Left ventricle myocardium superior (tissue), 1 donor: ENCODE measurements around the gene AHNAK. TPM values are rescaled to one million over a fixed set of nuclear protein-coding genes. Genes with fewer than 3 reads are reported as not detected.
A peak's percentile ranks its signal among the peaks of the same experiment; 100 is the strongest.
"Not testable (repeated sequence)": the region's sequence is repeated elsewhere in the genome, so short reads cannot be mapped to it uniquely, and the experiment has no call there.

Experiments used
- ATAC-seq: fragments of 200-7000 bp; cut with Tn5 transposase; one replicate; pipeline ENCODE4 v1.9.1; 2020; ENCODE audit warnings: mild to moderate bottlenecking, moderate library complexity
- DNase-seq: peaks from one replicate; pipeline ENCODE4 v3.0.0-alpha.2; 2020
- intact Hi-C: fragments of 100-400 bp; cut with micrococcal nuclease; formaldehyde crosslinking; loops from one replicate; pipeline ENCODE4 v1.11.0; 2022
- total RNA-seq: library from RNA; stranded (reverse); fragmentation: NEBNext Ultra II Directional; extraction: Animal tissue kit (Norgen Biotek cat#: 25700); gene quantifications from one replicate; pipeline ENCODE4 v1.2.1, GENCODE V29; 2021
- donor health status: DM: no; HTN: yes; CAD: no; lungs with severe emphysema.

Gene AHNAK
- total RNA-seq, 1 donor from 2014 or later, result 354 TPM

DNA sequence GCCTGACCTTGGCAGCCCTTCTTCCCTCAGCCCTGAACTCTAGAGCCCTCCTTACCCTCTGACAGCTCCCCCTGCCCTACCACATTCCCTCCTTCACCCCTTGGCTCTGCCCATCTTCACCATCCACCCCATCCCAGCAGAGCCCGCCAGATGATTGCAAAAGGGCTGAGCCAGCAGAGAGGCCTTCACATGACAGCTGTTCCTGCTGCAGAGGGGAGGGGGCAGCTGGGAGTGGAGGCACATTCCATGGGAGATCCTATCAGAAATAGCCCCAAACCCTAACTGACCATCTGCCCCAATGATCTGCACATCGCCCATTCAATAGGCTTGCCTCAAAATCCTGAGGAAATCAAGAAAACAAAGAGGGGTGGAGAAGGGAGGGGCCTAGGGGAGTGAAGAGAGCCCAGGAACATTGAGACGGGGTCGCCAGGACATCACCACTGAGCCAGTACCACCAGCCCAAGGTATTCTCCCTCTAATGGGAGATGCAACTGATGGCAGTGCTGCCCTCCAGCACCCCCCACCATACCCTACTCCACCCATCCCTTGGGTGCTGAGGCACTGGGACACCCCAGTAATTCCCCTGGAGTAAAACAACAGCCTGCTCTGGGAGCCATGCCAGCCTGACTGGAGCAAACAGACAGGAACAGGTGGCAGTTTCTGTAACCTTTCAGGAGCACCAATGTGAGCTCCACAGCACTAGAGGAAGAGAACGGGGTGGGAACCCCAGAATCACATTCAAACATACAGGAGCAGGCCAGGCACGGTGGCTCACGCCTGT, 8.0 kb upstream of the AHNAK start:
- intact Hi-C loops, result no loop called here
- ATAC-seq (no peak), DNase-seq (no peak)

DNA sequence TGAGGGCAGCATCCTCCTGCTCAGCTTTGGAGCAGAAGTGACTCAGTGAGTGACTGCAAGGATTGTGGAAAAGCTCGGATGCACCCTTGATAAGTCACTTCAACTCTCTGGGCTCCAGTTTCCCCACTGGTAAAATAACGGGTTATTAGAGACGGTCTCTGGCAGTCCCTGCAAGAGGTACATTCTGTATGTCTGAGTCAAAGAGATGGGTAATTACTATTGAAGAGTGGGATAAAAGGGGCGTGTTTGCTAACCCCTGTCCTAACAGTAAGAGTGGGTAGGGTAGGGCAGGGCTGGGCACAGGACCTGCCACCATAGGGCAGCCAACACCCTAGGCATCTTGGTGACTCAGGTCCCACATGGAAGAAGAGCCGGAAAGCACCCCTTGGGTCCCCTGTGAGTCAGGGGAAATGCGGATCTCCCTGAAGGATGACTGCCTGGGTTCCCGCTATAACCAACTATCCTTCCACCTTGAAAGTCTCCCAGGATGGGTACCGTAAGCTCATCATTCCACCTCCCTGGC, 7.3 kb upstream of the AHNAK start:
- DNase-seq, result no peak

DNA sequence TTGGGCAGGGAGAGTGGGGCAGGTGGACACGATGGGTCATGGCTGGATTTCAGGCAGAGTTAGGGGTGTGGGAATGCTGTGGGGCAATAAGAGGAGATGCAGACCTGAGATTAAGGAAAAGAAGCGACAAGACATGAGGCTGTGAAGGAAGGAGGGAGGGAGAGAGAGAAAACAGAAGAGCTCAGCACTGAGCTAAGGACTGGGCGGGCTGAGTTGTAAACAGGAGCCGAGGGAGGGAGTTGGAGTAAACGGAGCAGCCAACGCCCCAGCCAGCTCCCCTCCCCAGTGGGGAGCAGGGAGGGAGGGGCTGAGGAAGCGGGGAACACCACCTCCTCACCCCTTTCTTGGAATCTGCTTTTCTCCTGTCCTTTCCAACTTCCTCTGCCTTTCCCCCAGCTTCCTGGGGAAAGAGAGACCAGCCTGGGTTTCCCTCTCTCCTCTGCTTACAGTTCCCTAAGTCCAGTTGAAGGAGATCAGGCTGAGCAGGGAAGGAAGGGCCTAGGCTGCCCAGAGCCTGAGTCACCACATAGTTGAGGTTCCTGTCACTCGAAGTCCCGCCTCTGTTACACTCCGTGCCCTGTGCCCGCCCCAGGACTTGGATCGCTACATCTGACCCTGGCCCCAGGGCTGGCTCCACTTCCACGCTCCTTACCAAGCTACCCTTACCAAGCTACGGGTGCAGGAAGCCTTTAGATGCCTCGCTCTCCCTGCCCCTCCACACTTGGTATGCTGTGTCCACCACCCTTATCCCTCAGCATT, 6.7 kb upstream of the AHNAK start:
- intact Hi-C loops, result no loop called here
- ATAC-seq (peak; percentile 80), DNase-seq (peak; percentile 86)

More for the DNA sequence above, 7.3 kb upstream of the AHNAK start:
- no peak for ATAC-seq
- intact Hi-C loops, result no loop called here

DNA sequence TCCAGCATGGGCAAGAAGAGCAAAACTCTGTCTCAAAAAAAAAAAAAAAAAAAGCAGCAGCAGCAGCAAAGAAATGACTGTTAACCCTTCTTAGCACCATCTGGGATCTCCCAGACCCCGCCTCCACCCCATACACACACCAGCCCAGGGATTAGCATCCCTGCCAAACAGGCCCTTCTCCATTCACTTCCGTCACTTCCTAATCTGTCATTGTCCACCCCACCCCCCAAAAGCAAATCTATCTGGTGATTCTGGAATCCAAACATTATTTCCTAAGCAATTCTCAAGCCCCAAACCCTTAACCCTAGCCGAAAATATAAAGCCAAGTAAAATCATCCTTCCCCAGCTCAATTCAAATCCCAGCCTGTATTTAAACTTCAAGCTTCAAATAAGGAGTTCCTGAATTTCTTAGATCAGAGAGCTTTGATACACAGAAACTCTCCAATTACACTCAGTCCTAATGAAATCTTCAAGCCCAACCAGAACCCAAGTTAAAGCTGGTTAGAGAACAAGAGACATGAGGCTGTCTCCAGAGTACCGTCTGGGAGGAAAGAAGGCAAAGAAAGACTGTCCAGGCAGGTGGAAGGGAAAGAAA, 6.0 kb upstream of the AHNAK start:
- intact Hi-C loops, result no loop called here
- DNase-seq (no peak), ATAC-seq (no peak)

DNA sequence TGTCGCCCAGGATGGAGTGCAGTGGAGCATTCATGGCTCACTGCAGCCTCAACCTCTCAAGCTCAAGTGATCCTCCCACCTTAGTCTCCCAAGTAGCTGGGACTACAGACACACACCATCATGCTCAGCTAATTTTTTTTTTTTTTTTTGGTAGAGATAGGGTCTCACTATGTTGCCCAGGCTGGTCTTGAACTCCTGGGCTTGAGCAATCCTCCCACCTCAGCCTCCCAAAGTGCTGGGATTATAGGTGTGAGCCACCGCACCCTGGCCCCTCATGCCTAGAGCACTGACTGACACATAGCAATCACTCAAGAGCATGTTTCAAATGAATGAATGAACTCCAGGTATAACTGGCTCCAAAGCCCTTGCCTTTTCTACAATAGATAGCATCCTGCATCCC, 3.9 kb upstream of the AHNAK start:
- ATAC-seq, intact Hi-C loops, DNase-seq: not testable (repeated sequence)

DNA sequence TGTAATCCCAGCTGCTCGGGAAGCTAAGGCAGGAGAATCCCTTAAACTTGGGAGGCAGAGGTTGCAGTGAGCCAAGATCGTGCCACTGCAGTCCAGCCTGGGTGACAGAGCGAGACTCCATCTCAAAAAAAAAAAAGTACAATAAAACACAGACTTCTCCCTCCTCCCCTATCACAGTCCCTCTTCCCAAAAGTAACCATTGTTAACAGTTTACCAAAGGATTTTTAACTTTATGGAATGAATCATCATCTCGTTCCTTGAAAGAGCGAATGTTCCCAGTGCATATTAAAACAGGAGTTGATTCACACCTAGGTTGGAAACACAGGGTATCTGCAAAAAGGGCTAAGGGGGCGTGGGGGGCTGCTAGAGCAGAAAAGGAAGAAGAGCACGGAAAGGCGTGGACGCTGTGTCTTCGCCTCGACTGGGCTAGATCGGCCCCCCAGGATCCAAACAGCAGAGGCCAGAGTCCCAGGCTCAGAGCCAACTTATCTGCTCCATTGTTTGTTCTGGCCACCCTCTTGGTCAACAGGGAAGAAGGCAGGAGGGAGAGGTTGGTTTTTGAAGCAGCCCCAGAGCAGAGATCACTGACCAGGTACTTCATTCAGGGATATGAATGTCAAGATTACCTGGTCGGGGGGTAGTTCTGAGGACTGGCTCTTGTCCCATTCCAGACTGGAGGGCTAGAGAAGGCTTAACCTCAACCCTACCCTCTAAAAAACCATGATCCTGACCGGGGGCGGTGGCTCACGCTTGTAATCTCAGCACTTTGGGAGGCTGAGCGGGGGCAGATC, 2.1 kb upstream of the AHNAK start:
- intact Hi-C loops, result loop anchor here (10.0 kb wide), 2 partner anchors 114 to 154 kb away; no protein-coding TSS in a partner anchor
- no peak for DNase-seq
- no peak for ATAC-seq

DNA sequence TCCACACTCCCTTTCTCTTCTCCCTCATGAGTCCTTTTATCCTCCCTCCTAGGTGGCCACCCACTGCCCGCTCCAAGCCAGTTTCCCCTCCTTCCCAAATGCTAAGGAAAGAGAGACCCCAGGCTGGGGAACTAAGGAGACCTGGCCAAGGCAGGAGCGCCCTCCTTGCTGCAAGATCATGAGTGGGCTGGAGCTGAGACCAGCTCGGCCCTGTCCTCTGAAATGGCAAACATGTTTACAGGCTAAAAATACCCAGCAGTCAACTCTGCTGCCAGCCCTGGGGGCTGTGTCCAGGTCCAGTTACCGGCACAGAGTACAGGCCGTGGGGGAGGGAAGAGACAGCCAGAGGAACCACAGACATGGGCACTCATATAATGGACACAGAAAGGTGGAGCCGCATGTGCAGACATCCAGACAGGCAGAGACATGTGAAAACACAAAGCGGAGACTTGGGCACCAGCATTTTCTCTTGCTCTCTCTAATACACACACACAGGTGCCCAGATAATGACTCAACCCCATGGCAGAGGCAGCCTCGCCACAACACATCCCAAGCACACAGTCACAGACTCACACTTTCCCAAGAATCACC, 1.2 kb upstream of the AHNAK start:
- intact Hi-C loops, result loop anchor here (10.0 kb wide), 2 partner anchors 113 to 153 kb away; no protein-coding TSS in a partner anchor
- DNase-seq, result peak; percentile 81
- peak; percentile 39 for ATAC-seq

DNA sequence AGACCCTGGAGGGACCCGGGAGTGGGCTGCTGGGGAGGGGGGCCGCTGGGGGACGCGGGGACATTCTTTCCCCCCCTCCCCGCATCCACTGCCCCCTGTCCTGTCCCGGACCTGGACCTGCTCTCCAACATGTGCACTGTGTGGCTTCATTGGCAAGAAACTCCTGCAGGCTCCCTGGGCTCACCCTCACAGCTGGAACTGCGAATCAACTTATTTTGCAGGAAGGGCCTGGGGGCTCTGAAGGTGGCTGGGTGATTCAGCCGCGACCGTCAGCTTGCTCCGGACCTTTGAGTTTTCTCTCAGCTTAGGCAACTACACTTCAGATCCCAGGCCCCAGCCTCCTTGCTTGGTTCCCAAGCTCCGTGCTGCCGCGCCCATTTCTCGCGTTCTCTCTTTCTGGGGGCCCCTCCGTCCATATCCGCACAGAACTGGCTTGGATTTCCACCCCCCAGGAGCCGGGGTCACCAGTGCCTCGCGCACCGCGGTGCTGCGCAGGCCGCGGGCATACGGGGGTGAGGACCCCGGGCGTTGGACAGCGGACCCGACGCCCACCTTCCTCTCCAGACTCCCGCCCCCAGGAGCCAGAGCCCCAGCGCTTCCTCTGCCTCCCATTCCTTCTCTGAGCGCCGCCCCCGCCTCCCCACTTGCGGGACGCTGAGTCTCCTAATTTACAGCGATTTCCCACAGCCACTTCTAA, 471 bp upstream of the AHNAK start:
- intact Hi-C loops, result loop anchor here (10.0 kb wide), 2 partner anchors 112 to 152 kb away; no protein-coding TSS in a partner anchor
- peak; percentile 51 for DNase-seq
- ATAC-seq, result no peak

DNA sequence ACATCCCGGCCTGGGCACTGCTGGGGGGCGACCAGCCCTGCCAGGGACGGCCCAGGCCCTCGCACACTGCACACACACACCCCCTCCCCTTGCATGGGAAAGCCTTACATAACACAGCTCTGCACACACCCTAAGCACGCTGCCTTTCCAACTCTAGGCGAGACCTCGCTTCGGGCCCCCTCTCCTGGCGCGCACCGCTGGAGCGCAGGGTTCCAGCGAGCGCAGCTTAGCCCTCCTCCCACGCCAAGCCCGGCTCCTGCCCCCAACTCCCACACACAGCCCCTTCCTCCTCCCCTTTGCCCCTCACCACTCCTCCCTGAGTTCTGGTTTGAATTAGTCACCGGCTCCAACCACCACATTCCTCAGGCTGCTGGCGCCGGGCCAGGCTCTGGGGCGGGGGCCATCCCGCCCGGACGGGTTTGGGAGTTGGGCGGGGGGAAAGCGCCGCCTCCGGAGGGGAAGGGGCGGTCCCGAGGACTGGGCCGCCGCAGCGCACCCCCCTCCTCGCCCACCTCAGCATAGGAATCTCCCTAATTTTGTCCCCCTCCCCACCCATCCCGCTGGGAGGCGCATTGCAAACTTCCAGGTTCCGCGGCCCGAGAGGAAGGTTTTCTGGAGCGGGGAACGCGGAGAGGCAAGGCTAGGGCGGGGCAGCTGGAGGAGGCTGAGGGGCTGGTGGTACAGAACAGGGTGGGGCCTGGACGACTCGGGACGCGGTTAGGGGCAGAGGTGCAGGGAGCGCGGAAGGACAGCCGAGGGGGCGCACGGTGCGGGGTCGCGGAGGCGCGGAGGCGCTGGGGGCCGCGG, 966 bp downstream of the AHNAK start:
- DNase-seq (peak; percentile 97), ATAC-seq (peak; percentile 66)
- intact Hi-C loops, result loop anchor here (10.0 kb wide), 2 partner anchors 111 to 151 kb away; no protein-coding TSS in a partner anchor

DNA sequence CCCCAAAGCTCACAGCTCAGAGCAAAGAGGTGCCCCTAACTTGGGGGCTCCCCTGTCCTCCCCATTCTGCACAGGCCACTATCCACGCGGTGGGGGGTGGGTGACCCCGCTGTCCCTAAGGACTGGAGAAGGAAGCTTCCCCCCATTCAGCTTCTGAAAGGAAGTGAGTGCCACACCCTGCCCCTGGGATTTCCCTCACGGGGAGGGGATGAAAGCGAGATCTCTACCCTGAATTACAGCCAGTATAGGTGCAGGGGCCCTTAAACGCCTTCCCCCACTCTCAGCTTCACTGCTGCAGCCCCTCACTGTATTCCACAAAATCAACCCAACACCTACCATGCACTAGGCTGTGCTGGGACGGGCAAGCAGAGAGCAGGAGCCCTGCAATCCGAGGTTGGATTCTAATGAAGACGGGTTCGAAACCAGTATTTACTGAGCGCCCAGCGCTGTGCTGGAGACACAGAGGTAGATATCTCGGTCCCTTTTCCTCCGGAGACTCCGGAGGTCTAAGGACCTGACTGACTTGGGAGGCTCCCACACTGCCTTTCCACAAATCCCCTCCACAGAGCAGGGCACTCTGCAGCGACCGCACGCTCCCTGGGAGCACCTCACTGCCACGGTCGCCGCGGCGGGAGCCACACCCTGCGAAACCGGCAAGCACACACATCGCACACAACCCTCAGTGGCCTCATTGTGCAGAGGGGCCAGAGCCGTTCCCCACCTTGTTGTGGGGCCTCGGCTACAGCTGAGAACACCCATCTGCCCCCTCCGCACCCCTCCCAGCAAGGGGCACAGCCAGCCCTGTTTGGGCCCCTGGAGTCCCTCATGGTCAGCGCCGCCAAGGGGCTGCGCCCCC, 1.8 kb downstream of the AHNAK start:
- DNase-seq (peak; percentile 59), ATAC-seq (no peak)
- intact Hi-C loops, result loop anchor here (5.0 to 10.0 kb wide), 3 partner anchors 38 to 150 kb away; no protein-coding TSS in a partner anchor

DNA sequence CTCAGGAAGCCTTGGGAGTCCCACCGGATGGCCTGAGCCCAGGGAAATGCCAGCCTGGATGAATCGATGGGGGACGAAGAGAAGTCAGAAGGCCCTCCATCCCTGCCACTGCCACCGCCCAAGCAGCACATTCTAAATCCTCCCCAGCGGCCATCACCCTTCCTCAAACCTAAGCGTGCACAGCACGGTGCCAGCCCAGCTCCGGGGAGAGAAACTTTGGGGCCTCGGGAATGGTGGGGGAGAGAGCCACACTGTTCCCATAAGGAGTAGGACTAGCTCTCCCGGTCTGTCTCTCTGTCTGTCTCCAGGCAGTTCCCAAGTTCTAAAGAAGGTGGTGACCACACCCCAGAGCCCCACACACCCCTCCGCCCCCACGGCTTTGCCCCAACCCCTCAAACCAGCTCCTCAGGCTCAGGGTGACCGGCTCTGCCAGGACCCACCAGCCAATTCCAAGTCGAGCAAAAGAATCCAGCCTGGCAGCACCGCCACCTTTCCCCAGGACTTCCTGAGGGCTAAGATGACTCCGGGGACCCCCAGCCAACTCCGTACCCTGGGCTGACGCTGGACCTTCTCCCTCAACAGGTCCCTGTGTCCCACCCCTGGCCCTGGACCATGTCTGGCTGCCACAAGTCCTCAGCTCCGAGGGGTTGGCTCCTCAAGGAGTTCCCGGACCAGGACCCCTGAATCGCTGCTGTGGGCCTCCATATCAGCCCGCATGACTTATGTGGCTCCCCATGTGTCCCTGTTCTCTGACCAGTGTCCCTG, 2.7 kb downstream of the AHNAK start:
- ATAC-seq (no peak), DNase-seq (peak; percentile 48)
- intact Hi-C loops, result loop anchor here (5.0 to 10.0 kb wide), 3 partner anchors 37 to 149 kb away; no protein-coding TSS in a partner anchor

DNA sequence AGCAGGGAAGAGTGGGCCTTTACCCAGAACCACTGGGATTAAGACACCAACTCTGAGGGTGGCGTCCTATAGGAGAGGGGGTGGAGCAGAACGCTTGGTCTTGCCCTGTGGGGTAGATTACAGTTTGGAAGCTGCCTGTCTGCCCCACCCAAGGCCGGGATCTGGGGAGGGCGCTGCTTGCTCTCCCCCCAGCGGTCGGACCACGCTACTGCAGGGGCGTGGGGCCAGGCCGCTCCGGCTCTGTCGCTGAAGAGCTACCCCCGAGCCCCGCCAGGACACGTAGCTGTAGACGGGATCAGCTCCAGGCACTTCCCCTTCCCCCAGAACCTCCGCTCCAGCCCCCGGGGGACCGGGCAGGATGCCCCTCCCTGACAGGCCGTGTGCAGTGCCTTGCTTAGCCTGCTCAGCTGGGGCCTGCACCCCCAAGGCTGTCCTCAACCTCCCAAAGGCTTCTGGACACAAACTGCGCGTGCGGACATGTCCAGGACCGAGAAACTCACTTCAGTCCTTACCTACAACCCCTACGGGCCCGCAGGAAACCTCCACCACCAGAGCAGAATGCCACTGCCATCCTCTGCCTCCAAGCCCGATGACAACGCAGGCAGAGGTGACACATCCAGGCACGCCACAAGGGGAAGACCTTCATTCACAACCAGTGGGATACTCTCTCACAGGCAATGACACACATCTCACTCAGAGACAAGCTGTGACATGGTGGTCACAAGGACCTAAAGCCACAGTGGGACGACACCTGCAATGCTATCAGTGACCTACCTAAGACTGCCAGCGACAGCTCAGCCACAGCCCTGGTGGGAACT, 3.6 kb downstream of the AHNAK start:
- peak; percentile 38 for ATAC-seq
- peak; percentile 91 for DNase-seq
- intact Hi-C loops, result loop anchor here (5.0 to 10.0 kb wide), 3 partner anchors 36 to 148 kb away; no protein-coding TSS in a partner anchor

DNA sequence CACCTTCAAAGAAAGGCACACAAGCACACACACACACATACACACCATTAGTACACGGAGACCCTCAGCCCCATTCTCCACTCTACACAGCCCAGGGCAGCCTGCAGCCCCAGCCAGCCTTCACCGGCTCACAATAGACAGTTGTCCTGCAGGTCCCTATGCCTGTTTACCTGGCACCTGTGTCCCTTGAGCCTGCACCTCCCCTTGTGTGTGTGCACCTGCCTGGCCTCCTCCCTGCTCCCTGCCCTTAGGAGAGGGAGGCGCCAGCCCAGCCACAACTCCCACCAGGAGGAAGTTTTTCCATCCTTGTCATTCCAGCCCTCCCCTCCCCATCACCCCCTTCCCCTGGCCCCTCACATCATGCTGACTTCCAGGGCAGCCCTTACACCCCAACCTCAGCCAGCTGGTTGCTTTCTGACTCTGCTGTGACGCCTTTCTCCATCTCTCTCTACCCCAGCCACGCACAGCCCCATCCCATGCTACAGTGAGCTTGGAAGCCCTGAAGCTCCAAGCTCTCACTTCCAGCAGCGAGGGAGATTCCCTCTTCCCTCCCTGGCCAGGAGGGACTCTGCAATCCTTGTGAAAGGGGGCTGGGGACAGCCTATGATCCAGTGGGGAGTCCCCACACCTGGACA, 4.4 kb downstream of the AHNAK start:
- DNase-seq, result no peak
- ATAC-seq, result no peak
- intact Hi-C loops, result loop anchor here (5.0 to 10.0 kb wide), 3 partner anchors 35 to 147 kb away; no protein-coding TSS in a partner anchor
